ENCODE data around the gene KLHL12.

The KLHL12 gene

GRCh38 chr1:202959276-202959620 is 32.2 kb upstream of the KLHL12 start:
- Histone ChIP-seq H4K20me1 (ENCODE audit: insufficient read depth) (no peaks in the 10 kb centered on the region), H3K79me2 (ENCODE audit: insufficient read depth, low read depth) (peaks cover 37% of the 10 kb centered on the region), H3K4me3 (IDR thresholded peaks at IDR 0.05; ENCODE audit: insufficient read depth, low read depth, low read length) (no peak overlapping the region), H3K27ac (no peak overlapping the region), H2AFZ (ENCODE audit: low read depth) (no peak overlapping the region), H3K4me2 (peak overlapping the region; percentile 90; the same call in 1 of the 2 replicates), H3K36me3 (ENCODE audit: insufficient read depth) (no peaks in the 10 kb centered on the region), H3K27me3 (ENCODE audit: insufficient read depth, low read depth) (no peaks in the 10 kb centered on the region), H3K4me1 (ENCODE audit: low read depth, poor library complexity, severe bottlenecking) (peaks cover 47% of the 10 kb centered on the region), H3K9ac (no peak overlapping the region)
- TF ChIP-seq, protein P1, sequence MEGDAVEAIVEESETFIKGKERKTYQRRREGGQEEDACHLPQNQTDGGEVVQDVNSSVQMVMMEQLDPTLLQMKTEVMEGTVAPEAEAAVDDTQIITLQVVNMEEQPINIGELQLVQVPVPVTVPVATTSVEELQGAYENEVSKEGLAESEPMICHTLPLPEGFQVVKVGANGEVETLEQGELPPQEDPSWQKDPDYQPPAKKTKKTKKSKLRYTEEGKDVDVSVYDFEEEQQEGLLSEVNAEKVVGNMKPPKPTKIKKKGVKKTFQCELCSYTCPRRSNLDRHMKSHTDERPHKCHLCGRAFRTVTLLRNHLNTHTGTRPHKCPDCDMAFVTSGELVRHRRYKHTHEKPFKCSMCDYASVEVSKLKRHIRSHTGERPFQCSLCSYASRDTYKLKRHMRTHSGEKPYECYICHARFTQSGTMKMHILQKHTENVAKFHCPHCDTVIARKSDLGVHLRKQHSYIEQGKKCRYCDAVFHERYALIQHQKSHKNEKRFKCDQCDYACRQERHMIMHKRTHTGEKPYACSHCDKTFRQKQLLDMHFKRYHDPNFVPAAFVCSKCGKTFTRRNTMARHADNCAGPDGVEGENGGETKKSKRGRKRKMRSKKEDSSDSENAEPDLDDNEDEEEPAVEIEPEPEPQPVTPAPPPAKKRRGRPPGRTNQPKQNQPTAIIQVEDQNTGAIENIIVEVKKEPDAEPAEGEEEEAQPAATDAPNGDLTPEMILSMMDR (conservative IDR thresholded peaks at IDR 0.05; ENCODE audit: low read depth, low read length) = no peak

DNA sequence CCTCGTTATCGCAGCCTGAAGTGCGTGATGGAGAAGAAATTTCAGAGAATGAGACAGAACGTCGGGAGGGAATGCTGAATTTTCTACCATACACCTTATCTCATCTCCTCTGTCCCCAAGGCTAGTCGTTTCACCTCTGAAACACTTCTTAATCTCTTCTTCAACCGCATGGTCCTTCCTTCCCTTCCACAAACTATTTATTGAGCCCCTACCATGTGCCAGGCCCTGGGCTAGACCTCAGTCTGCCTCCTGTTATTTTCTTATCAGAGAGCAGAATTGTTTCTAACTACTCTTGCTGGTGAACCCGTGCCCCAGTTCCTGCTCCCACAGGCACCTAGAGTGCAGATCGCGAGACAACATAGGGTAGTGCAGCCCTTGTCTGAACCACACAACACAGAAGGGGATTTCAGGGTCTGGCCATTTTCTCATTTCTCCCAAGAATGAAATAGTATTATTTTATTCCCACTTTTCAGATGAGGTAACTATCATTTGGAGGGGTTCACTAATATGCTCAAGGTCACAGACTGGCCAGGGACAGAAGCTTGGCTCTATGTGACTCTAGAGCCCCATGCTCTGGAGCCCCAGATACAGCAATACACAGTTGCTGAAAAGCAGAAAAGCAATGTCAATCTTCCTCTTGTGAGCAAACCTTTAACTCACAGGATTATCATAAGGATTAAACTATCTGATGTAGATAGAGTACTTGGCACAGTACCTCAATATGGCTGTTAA is 31.7 kb upstream of the KLHL12 start:
- H2AFZ ChIP-seq (ENCODE audit: low read depth) = peak overlapping the region; percentile 57; the same call in 1 of the 2 replicates
- no peak overlapping the region for H3K4me3 ChIP-seq (IDR thresholded peaks at IDR 0.05; ENCODE audit: insufficient read depth, low read depth, low read length)
- no peaks in the 10 kb centered on the region for H3K27me3 ChIP-seq (ENCODE audit: insufficient read depth, low read depth)
- no peak overlapping the region for H3K27ac ChIP-seq
- no peaks in the 10 kb centered on the region for H4K20me1 ChIP-seq (ENCODE audit: insufficient read depth)
- peak overlapping the region; percentile 90 for H3K4me2 ChIP-seq
- peaks cover 43% of the 10 kb centered on the region for H3K79me2 ChIP-seq (ENCODE audit: insufficient read depth, low read depth)
- no peaks in the 10 kb centered on the region for H3K36me3 ChIP-seq (ENCODE audit: insufficient read depth)
- peaks cover 47% of the 10 kb centered on the region for H3K4me1 ChIP-seq (ENCODE audit: low read depth, poor library complexity, severe bottlenecking)
- H3K9ac ChIP-seq = peak overlapping the region; percentile 80; the same call in 1 of the 2 replicates
- TF ChIP-seq, protein P1 (conservative IDR thresholded peaks at IDR 0.05; ENCODE audit: low read depth, low read length) = no peak

GRCh38 chr1:202957733-202958543 is 30.9 kb upstream of the KLHL12 start, which contains the start of gene ADIPOR1:
Gene ADIPOR1 (minus strand): TSS chr1:202958312. CDS start chr1:202951070, 7,242 bp downstream.
- H3K9ac ChIP-seq = peak within 1 kb of the TSS; percentile 80
- H4K20me1 ChIP-seq (ENCODE audit: insufficient read depth) = no peaks in the 10 kb centered on the region
- no peaks in the 10 kb centered on the region for H3K36me3 ChIP-seq (ENCODE audit: insufficient read depth)
- H3K4me2 ChIP-seq = peak within 1 kb of the TSS; percentile 90
- H3K4me1 ChIP-seq (ENCODE audit: low read depth, poor library complexity, severe bottlenecking) = peaks cover 50% of the 10 kb centered on the region
- no peaks in the 10 kb centered on the region for H3K27me3 ChIP-seq (ENCODE audit: insufficient read depth, low read depth)
- peak within 1 kb of the TSS; percentile 96 for H3K4me3 ChIP-seq (IDR thresholded peaks at IDR 0.05; ENCODE audit: insufficient read depth, low read depth, low read length)
- peak within 1 kb of the TSS; percentile 57 for H2AFZ ChIP-seq (ENCODE audit: low read depth)
- TF ChIP-seq, protein P1 (conservative IDR thresholded peaks at IDR 0.05; ENCODE audit: low read depth, low read length) = no peak; the same call in 1 of the 2 replicates
- H3K79me2 ChIP-seq (ENCODE audit: insufficient read depth, low read depth) = peaks cover 50% of the 10 kb centered on the region
- peak within 1 kb of the TSS; percentile 47 for H3K27ac ChIP-seq

- Histone ChIP-seq H3K9ac (no peak overlapping the region), H3K27ac (no peak overlapping the region), H3K27me3 (ENCODE audit: insufficient read depth, low read depth) (no peaks in the 10 kb centered on the region), H3K36me3 (ENCODE audit: insufficient read depth) (no peaks in the 10 kb centered on the region), H3K4me2 (peak overlapping the region; percentile 90), H3K4me1 (ENCODE audit: low read depth, poor library complexity, severe bottlenecking) (peaks cover 50% of the 10 kb centered on the region), H3K79me2 (ENCODE audit: insufficient read depth, low read depth) (peaks cover 60% of the 10 kb centered on the region), H4K20me1 (ENCODE audit: insufficient read depth) (no peaks in the 10 kb centered on the region), H3K4me3 (IDR thresholded peaks at IDR 0.05; ENCODE audit: insufficient read depth, low read depth, low read length) (peak overlapping the region; percentile 96), H2AFZ (ENCODE audit: low read depth) (no peak overlapping the region)
- TF ChIP-seq, protein P1 (conservative IDR thresholded peaks at IDR 0.05; ENCODE audit: low read depth, low read length) = no peak
Measured at GRCh38 chr1:202956969-202957368, 29.9 kb upstream of the KLHL12 start.

All from KMS-11 (cell line).